Spleen (tissue), 11 donors: ENCODE measurements around the gene CNTN5. TPM values are rescaled to one million over a fixed set of nuclear protein-coding genes. Genes with fewer than 3 reads are reported as not detected.

Source experiments
- DNase-seq: peaks from one replicate; pipeline ENCODE4 v3.0.0-alpha.2; 2020
- H3K27ac ChIP-seq, 8 donors: fragments of 200-600 bp; sonication (generic) in 7 of 8; 1 replicate in 4 of 8; 2 replicates in 4 of 8; pipeline versions ENCODE4 v1.5.0 to v1.8.0; 2016 to 2021; ENCODE audit warnings: inconsistent platforms in 4 of 8, mild to moderate bottlenecking in 4 of 8, moderate library complexity in 1 of 8
- H3K27me3 ChIP-seq, 7 donors: fragments of 200-600 bp; sonication (generic) in 6 of 7; replicated peaks in 1 of 7; 1 replicate in 4 of 7; 2 replicates in 3 of 7; pipeline versions ENCODE4 v1.5.0 to v1.8.0; 2016 to 2021; ENCODE audit warnings: inconsistent platforms in 3 of 7, mild to moderate bottlenecking in 1 of 7
- H3K36me3 ChIP-seq, 6 donors: fragments of 200-600 bp; sonication (generic) in 5 of 6; 1 replicate in 4 of 6; 2 replicates in 2 of 6; pipeline versions ENCODE4 v1.5.0 to v1.8.0; 2016 to 2021; ENCODE audit warnings: inconsistent platforms in 2 of 6
- H3K4me1 ChIP-seq, 6 donors: fragments of 200-600 bp; sonication (generic) in 5 of 6; 1 replicate in 3 of 6; 2 replicates in 3 of 6; pipeline versions ENCODE4 v1.5.0 to v1.8.0; 2016 to 2021; ENCODE audit warnings: inconsistent platforms in 3 of 6
- H3K4me3 ChIP-seq, 8 donors: fragments of 200-600 bp; sonication (generic) in 7 of 8; 1 replicate in 4 of 8; 2 replicates in 4 of 8; pipeline versions ENCODE4 v1.5.0 to v1.8.0; 2016 to 2021; ENCODE audit warnings: inconsistent platforms in 4 of 8, mild to moderate bottlenecking in 4 of 8, moderate library complexity in 2 of 8
- H3K9me3 ChIP-seq, 8 donors: fragments of 200-600 bp; sonication (generic) in 7 of 8; 1 replicate in 4 of 8; 2 replicates in 4 of 8; pipeline versions ENCODE4 v1.5.0 to v1.8.0; 2016 to 2021; ENCODE audit warnings: inconsistent platforms in 4 of 8
- CTCF ChIP-seq, 11 experiments: fragments of 200-600 bp in 7 of 11; fragments of 450-650 bp in 4 of 11; sonication (generic) in 4 of 11; IDR thresholded peaks in 8 of 11; conservative IDR thresholded peaks in 3 of 11; 1 replicate in 7 of 11; 2 replicates in 4 of 11; pipeline versions ENCODE4 v1.4.0 to v1.8.0; 2016 to 2021; ENCODE audit warnings: antibody characterized with exemption in 11 of 11, inconsistent platforms in 4 of 11, mild to moderate bottlenecking in 1 of 11
- POLR2A ChIP-seq, 3 donors: fragments of 450-650 bp; IDR thresholded peaks; one replicate each; pipeline ENCODE4 v1.5.1; 2017; ENCODE audit warnings: antibody characterized with exemption in 3 of 3, mild to moderate bottlenecking in 1 of 3
- POLR2AphosphoS5 ChIP-seq, 3 donors: sonication (generic); formaldehyde crosslinking; IDR thresholded peaks; one replicate each; pipeline ENCODE4 v1.5.1; 2017; ENCODE audit warnings: antibody characterized with exemption in 3 of 3
- WGBS, 5 donors: extraction: QIAGEN DNeasy Blood & Tissue Kit in 3 of 5; methylation state at CpG; one replicate each; pipeline versions ENCODE4 v1.1.5 to v1.1.7; 2013 to 2018; 5-methylcytosine and 5-hydroxymethylcytosine counted together
- intact Hi-C: fragments of 100-400 bp; cut with DNase I; formaldehyde crosslinking; loops from one replicate; pipeline ENCODE4 v1.15.0; 2023; ENCODE audit warnings: low total_unique reads
- polyA plus RNA-seq, 3 donors: library from polyadenylated mRNA; stranded (reverse); fragments of 200-250 nt; gene quantifications; one replicate each; pipeline ENCODE4 v1.2.1, GENCODE V29; 2013
- total RNA-seq, 7 donors: library from RNA; depleted of rRNA in 3 of 7; stranded (reverse); fragments of >200 nt in 3 of 7; fragmentation: NEBNext Ultra II Directional in 4 of 7; extraction: Animal tissue kit (Norgen Biotek cat#: 25700) in 4 of 7; gene quantifications; one replicate each; pipeline versions ENCODE4 v1.1.0 to v1.2.1, GENCODE V29; 2016 to 2021
- donor health status: healthy with polysubstance abuse.
- donor health status: DM: no; HTN: no; CAD: no; lungs with moderate emphysema.
- donor health status: DM: no; HTN: no; CAD: no.
- donor health status: Bipolar disorder and iron deficiency.
- donor health status: healthy.
- donor health status: DM: no; HTN: no; CAD: no.
- donor health status: DM: yes; HTN: yes; CAD: no.

CNTN5 gene
- total and polyA plus RNA-seq, 10 donors, result 0.02 TPM; not detected in 8

GRCh38 chr11:99773646-99774045 is 752.9 kb downstream of the CNTN5 start:
- 35 to 66% (median 56%) methylated on average over 5 of the region's 5 CpGs for WGBS, 5 donors
- Histone ChIP-seq H3K9me3 (peaks cover 0 to 5% (median 0%) of the 10 kb centered on the region in 8 donors), H3K36me3 (no peaks in the 10 kb centered on the region), H3K4me3 (no peak overlapping the region), H3K4me1 (no peaks in the 10 kb centered on the region), H3K27me3 (no peaks in the 10 kb centered on the region), H3K27ac (no peak overlapping the region)
- intact Hi-C loops, result no loop called here
- TF ChIP-seq POLR2A (IDR thresholded peaks at IDR 0.05), result no peak
- TF ChIP-seq CTCF (IDR thresholded peaks at IDR 0.05 in 8 of 11, conservative IDR thresholded peaks at IDR 0.05 in 3 of 11), result no peak
- TF ChIP-seq POLR2AphosphoS5 (IDR thresholded peaks at IDR 0.05), result no peak
- no peak for DNase-seq

- Histone ChIP-seq H3K4me1 (no peaks in the 10 kb centered on the region), H3K4me3 (no peak overlapping the region), H3K27me3 (no peaks in the 10 kb centered on the region), H3K27ac (no peak overlapping the region), H3K36me3 (no peaks in the 10 kb centered on the region), H3K9me3 (peaks cover 0 to 19% (median 10%) of the 10 kb centered on the region in 8 donors)
- intact Hi-C loops, result no loop called here
- DNase-seq, result no peak
- TF ChIP-seq POLR2AphosphoS5 (IDR thresholded peaks at IDR 0.05) (no peak), CTCF (IDR thresholded peaks at IDR 0.05 in 8 of 11, conservative IDR thresholded peaks at IDR 0.05 in 3 of 11) (no peak), POLR2A (IDR thresholded peaks at IDR 0.05) (no peak)
Measured at GRCh38 chr11:99781074-99781473, 760.3 kb downstream of the CNTN5 start.

- WGBS, 5 donors, result 18 to 56% (median 52%) methylated on average over 2 of the region's 2 CpGs
- no peak overlapping the region for H3K27ac ChIP-seq
- no peaks in the 10 kb centered on the region for H3K4me1 ChIP-seq
- no peaks in the 10 kb centered on the region for H3K36me3 ChIP-seq
- H3K27me3 ChIP-seq, result no peaks in the 10 kb centered on the region
- DNase-seq, result no peak
- H3K9me3 ChIP-seq, result peaks cover 0 to 28% (median 2%) of the 10 kb centered on the region in 8 donors
- TF ChIP-seq POLR2AphosphoS5 (IDR thresholded peaks at IDR 0.05), result no peak
- no peak for TF ChIP-seq CTCF (IDR thresholded peaks at IDR 0.05 in 8 of 11, conservative IDR thresholded peaks at IDR 0.05 in 3 of 11)
- no peak for TF ChIP-seq POLR2A (IDR thresholded peaks at IDR 0.05)
- H3K4me3 ChIP-seq, result no peak overlapping the region
- intact Hi-C loops, result no loop called here
Measured at GRCh38 chr11:99791354-99791753, 770.6 kb downstream of the CNTN5 start.

- Histone ChIP-seq H3K27ac (no peak overlapping the region), H3K4me1 (no peaks in the 10 kb centered on the region), H3K36me3 (no peaks in the 10 kb centered on the region), H3K4me3 (no peak overlapping the region), H3K27me3 (no peaks in the 10 kb centered on the region), H3K9me3 (peaks cover 0 to 30% (median 5%) of the 10 kb centered on the region in 8 donors)
- 84 to 100% (median 89%) methylated on average over 2 to 3 of the region's 3 CpGs for whole genome bisulfite sequencing, 5 donors
- intact Hi-C loops, result no loop called here
- DNase-seq, result no peak
- TF ChIP-seq CTCF (IDR thresholded peaks at IDR 0.05 in 8 of 11, conservative IDR thresholded peaks at IDR 0.05 in 3 of 11), result no peak
- TF ChIP-seq POLR2AphosphoS5 (IDR thresholded peaks at IDR 0.05), result no peak
- no peak for TF ChIP-seq POLR2A (IDR thresholded peaks at IDR 0.05)
Measured at GRCh38 chr11:99795999-99796398, 775.2 kb downstream of the CNTN5 start.
